ENCODE data around the gene TBC1D21. TPM values are rescaled to one million over a fixed set of nuclear protein-coding genes. Genes with fewer than 3 reads are reported as not detected.

The TBC1D21 gene
- total and polyA plus RNA-seq, 2 donors from 2014 or later: not detected

DNA sequence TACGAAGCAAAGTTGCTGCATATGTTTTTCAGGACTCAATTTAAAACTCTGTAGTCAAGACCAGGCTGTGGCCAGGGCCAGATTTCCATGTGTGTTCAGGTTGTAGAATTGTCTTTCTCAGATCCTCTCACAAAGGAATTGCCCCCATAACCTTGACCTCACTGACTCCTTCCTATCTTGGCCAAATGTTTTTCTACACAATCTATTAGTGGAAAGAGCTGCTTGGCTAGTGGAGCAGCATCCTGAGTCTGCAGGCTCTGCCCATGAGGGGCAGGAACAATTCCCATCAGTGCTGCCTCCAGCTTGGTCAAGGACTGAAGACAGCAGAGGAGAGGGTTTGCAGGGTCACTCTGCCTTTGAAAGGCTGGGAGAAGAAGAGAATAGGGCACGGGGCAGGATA is 6.9 kb upstream of the TBC1D21 start:
- Histone ChIP-seq H3K36me3 (ENCODE audit: control insufficient read depth in 2 of 3, insufficient read depth in 3 of 3, low read length in 3 of 3) (no peaks in the 10 kb centered on the region), H3K9ac (ENCODE audit: low read length in 3 of 3) (no peak overlapping the region), H3K27me3 (ENCODE audit: control insufficient read depth, insufficient read depth, low read length) (no peaks in the 10 kb centered on the region), H3K9me3 (ENCODE audit: control insufficient read depth in 2 of 3, insufficient read depth in 1 of 3, low read length in 3 of 3) (no peaks in the 10 kb centered on the region), H3K27ac (ENCODE audit: low read depth in 2 of 2, low read length in 2 of 2) (no peak overlapping the region), H3K4me1 (ENCODE audit: control insufficient read depth in 2 of 3, insufficient read depth in 2 of 3, low read depth in 1 of 3, low read length in 3 of 3) (no peaks in the 10 kb centered on the region), H3K4me3 (ENCODE audit: low read length in 3 of 3) (no peak overlapping the region)
- DNase-seq: no peak
- TF ChIP-seq, protein P1, sequence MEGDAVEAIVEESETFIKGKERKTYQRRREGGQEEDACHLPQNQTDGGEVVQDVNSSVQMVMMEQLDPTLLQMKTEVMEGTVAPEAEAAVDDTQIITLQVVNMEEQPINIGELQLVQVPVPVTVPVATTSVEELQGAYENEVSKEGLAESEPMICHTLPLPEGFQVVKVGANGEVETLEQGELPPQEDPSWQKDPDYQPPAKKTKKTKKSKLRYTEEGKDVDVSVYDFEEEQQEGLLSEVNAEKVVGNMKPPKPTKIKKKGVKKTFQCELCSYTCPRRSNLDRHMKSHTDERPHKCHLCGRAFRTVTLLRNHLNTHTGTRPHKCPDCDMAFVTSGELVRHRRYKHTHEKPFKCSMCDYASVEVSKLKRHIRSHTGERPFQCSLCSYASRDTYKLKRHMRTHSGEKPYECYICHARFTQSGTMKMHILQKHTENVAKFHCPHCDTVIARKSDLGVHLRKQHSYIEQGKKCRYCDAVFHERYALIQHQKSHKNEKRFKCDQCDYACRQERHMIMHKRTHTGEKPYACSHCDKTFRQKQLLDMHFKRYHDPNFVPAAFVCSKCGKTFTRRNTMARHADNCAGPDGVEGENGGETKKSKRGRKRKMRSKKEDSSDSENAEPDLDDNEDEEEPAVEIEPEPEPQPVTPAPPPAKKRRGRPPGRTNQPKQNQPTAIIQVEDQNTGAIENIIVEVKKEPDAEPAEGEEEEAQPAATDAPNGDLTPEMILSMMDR (IDR thresholded peaks at IDR 0.05; ENCODE audit: borderline replicate concordance, extremely low read depth, insufficient read depth): no peak
- intact Hi-C loops (cut with DNase I): no loop called here
- no peak for FAIRE-seq

DNA sequence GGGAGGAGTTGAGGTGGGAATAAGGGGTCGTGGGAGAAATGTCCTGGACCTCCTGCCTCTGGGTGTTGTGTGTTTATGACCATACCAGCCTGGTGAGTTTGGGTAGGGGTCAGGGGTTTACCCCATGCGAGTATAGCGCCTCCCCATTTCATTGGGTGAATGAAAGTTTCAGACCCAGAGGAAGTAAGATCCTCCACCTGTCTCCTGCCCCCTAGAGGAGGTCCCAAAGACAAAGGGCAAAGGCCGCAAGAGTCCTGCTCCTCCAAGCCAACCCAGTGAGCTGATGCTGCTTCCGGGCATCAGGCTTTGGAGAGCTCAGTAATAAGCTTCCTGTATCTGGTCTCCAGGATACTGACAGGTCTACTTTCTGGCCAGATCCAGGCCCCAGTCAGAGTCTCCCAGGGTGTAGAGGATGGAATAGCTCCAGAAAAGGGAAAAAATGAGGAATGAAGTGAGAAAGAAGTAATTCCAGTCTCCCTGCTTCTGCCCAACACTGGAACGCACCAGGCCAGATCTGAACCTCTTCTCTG is 6.4 kb upstream of the TBC1D21 start:
- H3K4me1 ChIP-seq (ENCODE audit: control insufficient read depth in 2 of 3, insufficient read depth in 2 of 3, low read depth in 1 of 3, low read length in 3 of 3): no peaks in the 10 kb centered on the region
- TF ChIP-seq, protein P1 (IDR thresholded peaks at IDR 0.05; ENCODE audit: borderline replicate concordance, extremely low read depth, insufficient read depth): no peak
- FAIRE-seq: no peak
- H3K27me3 ChIP-seq (ENCODE audit: control insufficient read depth, insufficient read depth, low read length): no peaks in the 10 kb centered on the region
- no peak overlapping the region for H3K27ac ChIP-seq (ENCODE audit: low read depth in 2 of 2, low read length in 2 of 2)
- no peak overlapping the region for H3K4me3 ChIP-seq (ENCODE audit: low read length in 3 of 3)
- no peaks in the 10 kb centered on the region for H3K36me3 ChIP-seq (ENCODE audit: control insufficient read depth in 2 of 3, insufficient read depth in 3 of 3, low read length in 3 of 3)
- no peak overlapping the region for H3K9ac ChIP-seq (ENCODE audit: low read length in 3 of 3)
- intact Hi-C loops (cut with DNase I): no loop called here
- no peak for DNase-seq
- no peaks in the 10 kb centered on the region for H3K9me3 ChIP-seq (ENCODE audit: control insufficient read depth in 2 of 3, insufficient read depth in 1 of 3, low read length in 3 of 3)

DNA sequence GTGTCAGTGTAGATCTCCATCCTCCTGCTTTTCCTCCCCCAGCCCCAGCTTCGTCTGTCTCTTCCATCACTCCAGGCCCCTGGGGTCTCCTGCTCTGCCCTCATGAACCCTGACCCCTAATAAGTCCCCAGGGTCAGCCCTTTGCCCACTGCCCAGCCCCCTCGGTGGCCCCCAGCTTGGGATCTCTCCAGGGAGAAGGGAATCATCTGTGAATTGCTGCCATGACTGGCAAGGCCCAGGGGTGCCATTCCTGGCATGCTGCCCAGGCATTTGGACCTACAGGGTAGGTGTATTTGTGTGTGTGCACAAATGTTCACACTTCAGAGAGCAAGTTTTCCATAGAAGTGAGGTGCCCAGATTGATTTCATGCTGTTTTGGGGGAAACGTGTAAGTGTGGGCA is 5.9 kb upstream of the TBC1D21 start:
- intact Hi-C loops (cut with DNase I): no loop called here
- TF ChIP-seq, protein P1 (IDR thresholded peaks at IDR 0.05; ENCODE audit: borderline replicate concordance, extremely low read depth, insufficient read depth): no peak
- DNase-seq: no peak
- Histone ChIP-seq H3K36me3 (ENCODE audit: control insufficient read depth in 2 of 3, insufficient read depth in 3 of 3, low read length in 3 of 3) (no peaks in the 10 kb centered on the region), H3K4me1 (ENCODE audit: control insufficient read depth in 2 of 3, insufficient read depth in 2 of 3, low read depth in 1 of 3, low read length in 3 of 3) (no peaks in the 10 kb centered on the region), H3K9ac (ENCODE audit: low read length in 3 of 3) (no peak overlapping the region), H3K4me3 (ENCODE audit: low read length in 3 of 3) (no peak overlapping the region), H3K9me3 (ENCODE audit: control insufficient read depth in 2 of 3, insufficient read depth in 1 of 3, low read length in 3 of 3) (no peaks in the 10 kb centered on the region), H3K27me3 (ENCODE audit: control insufficient read depth, insufficient read depth, low read length) (no peaks in the 10 kb centered on the region), H3K27ac (ENCODE audit: low read depth in 2 of 2, low read length in 2 of 2) (no peak overlapping the region)
- FAIRE-seq: no peak

DNA sequence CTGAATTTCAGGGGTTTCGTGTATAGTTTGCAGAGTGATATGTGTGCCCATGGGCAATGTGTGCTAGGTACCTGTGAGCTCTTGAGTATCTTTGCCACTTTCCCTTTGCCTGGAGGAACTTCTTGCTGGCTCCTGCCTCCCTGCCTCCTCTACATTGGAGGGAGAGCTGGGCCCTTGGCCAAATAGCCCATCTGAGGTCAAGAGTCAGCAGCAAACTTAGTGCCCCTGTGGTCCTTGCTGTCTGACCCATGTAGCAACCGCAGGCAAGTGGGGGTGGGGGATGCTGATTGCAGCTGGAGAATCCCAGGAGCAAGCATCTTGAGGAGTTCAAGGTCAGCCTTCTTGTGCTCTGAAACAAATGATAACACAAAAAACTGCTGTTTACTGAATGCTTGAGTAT is 5.4 kb upstream of the TBC1D21 start:
- intact Hi-C loops (cut with DNase I): no loop called here
- Histone ChIP-seq H3K9ac (ENCODE audit: low read length in 3 of 3) (no peak overlapping the region), H3K27ac (ENCODE audit: low read depth in 2 of 2, low read length in 2 of 2) (no peak overlapping the region), H3K27me3 (ENCODE audit: control insufficient read depth, insufficient read depth, low read length) (no peaks in the 10 kb centered on the region), H3K4me3 (ENCODE audit: low read length in 3 of 3) (no peak overlapping the region), H3K36me3 (ENCODE audit: control insufficient read depth in 2 of 3, insufficient read depth in 3 of 3, low read length in 3 of 3) (no peaks in the 10 kb centered on the region), H3K9me3 (ENCODE audit: control insufficient read depth in 2 of 3, insufficient read depth in 1 of 3, low read length in 3 of 3) (no peaks in the 10 kb centered on the region), H3K4me1 (ENCODE audit: control insufficient read depth in 2 of 3, insufficient read depth in 2 of 3, low read depth in 1 of 3, low read length in 3 of 3) (no peaks in the 10 kb centered on the region)
- DNase-seq: no peak
- no peak for FAIRE-seq
- TF ChIP-seq, protein P1 (IDR thresholded peaks at IDR 0.05; ENCODE audit: borderline replicate concordance, extremely low read depth, insufficient read depth): no peak
